ENCODE data around the gene CHKB. TPM values are rescaled to one million over a fixed set of nuclear protein-coding genes. Genes with fewer than 3 reads are reported as not detected.

Gene CHKB
- total RNA-seq, 2 donors from 2014 or later = 43.3 to 122 TPM

DNA sequence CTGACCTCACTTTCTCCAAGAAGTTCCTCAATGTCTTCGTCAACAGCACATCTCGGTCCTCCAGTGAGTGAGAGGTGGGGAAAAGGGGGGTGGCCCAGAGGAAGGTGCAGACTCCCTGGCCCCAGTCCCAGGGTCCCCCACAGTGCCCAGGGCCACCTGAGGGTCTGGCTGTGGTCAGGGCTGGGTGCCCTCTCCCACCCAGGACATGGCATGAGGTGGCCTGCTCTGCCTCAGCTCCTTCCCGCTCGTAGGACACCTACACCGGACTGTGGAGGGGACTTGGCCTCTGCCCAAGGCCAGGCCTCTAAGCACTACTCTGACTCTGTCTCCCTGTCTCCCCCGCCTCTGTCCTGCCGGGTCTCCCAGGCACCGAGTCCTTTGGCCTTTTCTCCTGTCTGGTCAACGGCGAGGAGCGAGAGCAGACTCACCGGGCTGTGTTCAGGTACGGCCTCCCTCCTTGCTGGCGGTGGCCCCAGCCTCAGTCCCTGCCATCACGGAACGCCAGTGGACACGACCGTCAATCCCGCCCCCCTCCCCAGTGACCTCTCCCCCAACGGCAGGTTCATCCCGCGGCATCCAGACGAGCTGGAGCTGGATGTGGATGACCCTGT is 22.5 kb upstream of the CHKB start:
- intact Hi-C loops (cut with DNase I) = no loop called here
- H3K27me3 ChIP-seq = no peaks in the 10 kb centered on the region

DNA sequence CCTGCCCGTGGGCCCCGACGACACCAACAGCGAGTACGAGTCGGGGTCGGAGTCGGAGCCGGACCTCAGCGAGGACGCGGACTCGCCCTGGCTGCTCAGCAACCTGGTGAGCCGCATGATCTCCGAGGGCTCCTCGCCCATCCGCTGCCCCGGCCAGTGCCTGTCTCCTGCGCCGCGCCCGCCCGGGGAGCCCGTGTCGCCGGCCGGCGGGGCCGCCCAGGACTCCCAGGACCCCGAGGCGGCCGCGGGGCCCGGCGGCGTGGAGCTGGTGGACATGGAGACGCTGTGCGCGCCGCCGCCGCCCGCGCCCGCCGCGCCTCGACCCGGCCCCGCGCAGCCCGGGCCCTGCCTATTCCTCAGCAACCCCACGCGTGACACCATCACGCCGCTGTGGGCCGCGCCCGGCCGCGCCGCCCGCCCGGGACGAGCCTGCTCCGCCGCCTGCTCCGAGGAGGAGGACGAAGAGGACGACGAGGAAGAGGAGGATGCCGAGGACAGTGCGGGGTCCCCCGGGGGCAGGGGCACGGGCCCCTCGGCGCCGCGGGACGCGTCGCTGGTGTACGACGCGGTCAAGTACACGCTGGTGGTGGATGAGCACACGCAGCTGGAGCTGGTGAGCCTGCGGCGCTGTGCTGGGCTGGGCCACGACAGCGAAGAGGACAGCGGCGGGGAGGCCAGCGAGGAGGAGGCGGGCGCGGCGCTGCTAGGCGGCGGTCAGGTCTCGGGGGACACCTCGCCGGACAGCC is 21.8 kb upstream of the CHKB start:
- 61 to 81% methylated on average over 35 to 50 of the region's 103 CpGs for WGBS, 2 donors
- intact Hi-C loops (cut with DNase I) = no loop called here
- TF ChIP-seq, protein P1, sequence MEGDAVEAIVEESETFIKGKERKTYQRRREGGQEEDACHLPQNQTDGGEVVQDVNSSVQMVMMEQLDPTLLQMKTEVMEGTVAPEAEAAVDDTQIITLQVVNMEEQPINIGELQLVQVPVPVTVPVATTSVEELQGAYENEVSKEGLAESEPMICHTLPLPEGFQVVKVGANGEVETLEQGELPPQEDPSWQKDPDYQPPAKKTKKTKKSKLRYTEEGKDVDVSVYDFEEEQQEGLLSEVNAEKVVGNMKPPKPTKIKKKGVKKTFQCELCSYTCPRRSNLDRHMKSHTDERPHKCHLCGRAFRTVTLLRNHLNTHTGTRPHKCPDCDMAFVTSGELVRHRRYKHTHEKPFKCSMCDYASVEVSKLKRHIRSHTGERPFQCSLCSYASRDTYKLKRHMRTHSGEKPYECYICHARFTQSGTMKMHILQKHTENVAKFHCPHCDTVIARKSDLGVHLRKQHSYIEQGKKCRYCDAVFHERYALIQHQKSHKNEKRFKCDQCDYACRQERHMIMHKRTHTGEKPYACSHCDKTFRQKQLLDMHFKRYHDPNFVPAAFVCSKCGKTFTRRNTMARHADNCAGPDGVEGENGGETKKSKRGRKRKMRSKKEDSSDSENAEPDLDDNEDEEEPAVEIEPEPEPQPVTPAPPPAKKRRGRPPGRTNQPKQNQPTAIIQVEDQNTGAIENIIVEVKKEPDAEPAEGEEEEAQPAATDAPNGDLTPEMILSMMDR (IDR thresholded peaks at IDR 0.05) = no peak
- no peak for TF ChIP-seq POLR2A (IDR thresholded peaks at IDR 0.05)
- no peak overlapping the region for H3K27ac ChIP-seq
- no peaks in the 10 kb centered on the region for H3K9me3 ChIP-seq
- ATAC-seq (no peak), DNase-seq (no peak)
- H3K4me1 ChIP-seq = peaks cover 5% of the 10 kb centered on the region
- H3K27me3 ChIP-seq = no peaks in the 10 kb centered on the region
- H3K4me3 ChIP-seq = no peak overlapping the region
- H3K36me3 ChIP-seq (replicated peaks in 1 of 2; ENCODE audit: insufficient read depth in 1 of 2, low read depth in 2 of 2) = no peaks in the 10 kb centered on the region

More for the DNA sequence above, 22.5 kb upstream of the CHKB start:
- Histone ChIP-seq H3K27ac (no peak overlapping the region), H3K4me1 (peaks cover 1% of the 10 kb centered on the region), H3K4me3 (no peak overlapping the region), H3K9me3 (no peaks in the 10 kb centered on the region), H3K36me3 (replicated peaks in 1 of 2; ENCODE audit: insufficient read depth in 1 of 2, low read depth in 2 of 2) (no peaks in the 10 kb centered on the region)
- DNase-seq = no peak
- no peak for ATAC-seq
- no peak for TF ChIP-seq POLR2A (IDR thresholded peaks at IDR 0.05)
- TF ChIP-seq, protein P1 (IDR thresholded peaks at IDR 0.05) = no peak
- 83% methylated on average over 18 to 23 of the region's 23 CpGs for WGBS, 2 donors

- Histone ChIP-seq H3K9me3 (no peaks in the 10 kb centered on the region), H3K4me1 (peaks cover 5% of the 10 kb centered on the region), H3K27me3 (no peaks in the 10 kb centered on the region), H3K27ac (no peak overlapping the region), H3K36me3 (replicated peaks in 1 of 2; ENCODE audit: insufficient read depth in 1 of 2, low read depth in 2 of 2) (no peaks in the 10 kb centered on the region), H3K4me3 (no peak overlapping the region)
- intact Hi-C loops (cut with DNase I) = no loop called here
- no peak for DNase-seq
- WGBS, 2 donors = 22 to 57% methylated on average over 13 to 60 of the region's 70 CpGs
- TF ChIP-seq, protein P1 (IDR thresholded peaks at IDR 0.05) = no peak
- no peak for TF ChIP-seq POLR2A (IDR thresholded peaks at IDR 0.05)
- no peak for ATAC-seq
Observed at GRCh38 chr22:50603511-50604255, 21.0 kb upstream of the CHKB start.

GRCh38 chr22:50602338-50602700 is 19.7 kb upstream of the CHKB start:
- Histone ChIP-seq H3K27me3 (no peaks in the 10 kb centered on the region), H3K27ac (no peak overlapping the region), H3K4me3 (no peak overlapping the region), H3K4me1 (peaks cover 5% of the 10 kb centered on the region), H3K36me3 (replicated peaks in 1 of 2; ENCODE audit: insufficient read depth in 1 of 2, low read depth in 2 of 2) (no peaks in the 10 kb centered on the region), H3K9me3 (no peaks in the 10 kb centered on the region)
- WGBS, 2 donors = 21 to 31% methylated on average over 2 of the region's 2 CpGs
- ATAC-seq (no peak), DNase-seq (no peak)
- intact Hi-C loops (cut with DNase I) = no loop called here
- TF ChIP-seq, protein P1 (IDR thresholded peaks at IDR 0.05) = no peak
- no peak for TF ChIP-seq POLR2A (IDR thresholded peaks at IDR 0.05)

Measured in body of pancreas (tissue), 4 donors.